ENCODE data around the gene DLX5.

DLX5 gene

DNA sequence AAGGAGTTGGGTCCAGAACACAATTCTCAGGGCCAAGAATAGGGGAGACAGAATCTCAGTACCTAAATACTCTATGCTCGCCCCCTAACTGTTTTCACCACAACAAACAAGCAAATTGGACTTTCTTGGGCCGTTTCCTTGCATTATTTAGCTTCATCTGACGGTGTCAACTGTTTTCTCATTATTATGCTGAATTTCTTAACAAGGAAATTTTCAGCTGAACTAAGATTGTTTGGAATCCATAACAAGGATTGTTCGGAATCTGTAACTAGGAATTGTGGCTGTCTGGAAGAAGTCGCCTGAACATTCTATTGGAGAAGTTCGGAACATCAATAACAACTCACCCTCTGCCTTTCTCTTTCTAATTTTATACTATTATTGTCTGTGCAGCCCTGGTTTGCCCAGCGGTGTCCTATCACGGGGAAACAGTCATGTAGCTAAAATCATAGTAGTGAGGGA, 34.7 kb downstream of the DLX5 start:
- no peak for DNase-seq

DNA sequence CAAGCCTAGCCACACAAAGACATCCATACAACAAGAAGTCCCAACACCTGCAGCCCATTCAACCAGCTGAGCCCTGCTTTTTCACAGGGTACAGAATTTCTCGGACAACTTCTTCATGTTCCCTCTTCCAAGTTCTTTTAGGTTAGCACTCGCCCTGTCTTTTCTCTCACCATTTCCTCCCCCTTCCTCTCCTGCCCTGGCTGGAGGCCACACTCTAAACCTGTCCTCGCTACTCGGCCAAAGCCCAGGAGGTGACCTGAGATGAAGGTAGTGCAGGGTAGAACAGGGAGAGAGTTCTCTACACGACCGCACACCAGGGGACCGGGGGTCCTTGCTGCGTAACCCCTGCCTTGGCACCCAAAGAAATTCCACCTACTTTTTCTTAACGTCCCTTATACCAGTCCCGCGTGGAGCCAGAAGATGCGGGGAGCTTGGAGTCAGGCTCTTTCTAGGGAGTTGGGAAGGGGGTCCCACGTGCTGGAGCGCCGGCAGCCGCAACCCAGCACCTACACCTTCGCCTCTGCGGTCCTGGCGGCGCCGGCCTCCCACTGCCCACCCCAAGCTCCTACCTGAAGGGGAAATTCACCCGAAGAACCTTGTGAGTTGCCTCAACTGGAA, 35.3 kb downstream of the DLX5 start:
- DNase-seq = no peak

DNA sequence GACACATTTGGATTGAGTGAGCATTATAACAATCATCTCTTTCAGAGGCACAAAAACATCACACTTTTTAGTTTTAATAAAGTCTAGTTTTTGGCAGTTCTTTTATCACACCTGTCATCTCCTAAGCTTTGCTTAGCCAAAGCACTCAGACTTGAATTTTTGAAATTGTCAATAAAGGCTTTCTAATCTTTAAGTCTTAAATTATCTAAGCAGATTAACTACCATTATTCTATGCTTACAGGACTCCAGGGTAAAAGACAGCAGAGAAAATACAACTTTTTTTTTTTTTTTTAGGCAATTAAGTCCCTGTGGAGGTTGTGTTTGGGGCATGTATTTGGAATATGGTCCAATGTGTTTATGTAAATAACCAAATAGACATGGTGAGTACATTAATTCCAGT, 36.9 kb downstream of the DLX5 start:
- no peak for DNase-seq

DNA sequence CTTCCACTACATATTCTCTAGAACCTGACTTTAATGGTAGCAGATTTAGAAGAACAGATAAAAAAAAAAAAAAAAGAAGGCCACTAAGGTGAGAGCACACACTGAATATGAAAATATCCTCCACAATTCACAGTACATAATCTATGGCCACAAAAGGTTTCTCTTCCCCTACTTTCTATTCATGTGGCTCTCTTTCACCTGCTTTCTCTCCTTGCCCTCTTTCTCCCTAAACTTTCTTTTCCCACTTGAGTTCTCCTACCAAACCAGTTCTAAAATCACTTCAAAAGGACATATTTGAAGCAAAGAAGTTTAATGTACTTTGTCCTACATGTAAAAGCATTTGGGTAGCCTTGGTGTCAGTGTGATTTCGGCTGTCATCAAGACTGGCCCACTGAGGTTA, 37.7 kb downstream of the DLX5 start:
- DNase-seq = no peak

- no peak for DNase-seq
These were observed 38.6 kb downstream of the DLX5 start for GRCh38 chr7:96985992-96986391.

DNA sequence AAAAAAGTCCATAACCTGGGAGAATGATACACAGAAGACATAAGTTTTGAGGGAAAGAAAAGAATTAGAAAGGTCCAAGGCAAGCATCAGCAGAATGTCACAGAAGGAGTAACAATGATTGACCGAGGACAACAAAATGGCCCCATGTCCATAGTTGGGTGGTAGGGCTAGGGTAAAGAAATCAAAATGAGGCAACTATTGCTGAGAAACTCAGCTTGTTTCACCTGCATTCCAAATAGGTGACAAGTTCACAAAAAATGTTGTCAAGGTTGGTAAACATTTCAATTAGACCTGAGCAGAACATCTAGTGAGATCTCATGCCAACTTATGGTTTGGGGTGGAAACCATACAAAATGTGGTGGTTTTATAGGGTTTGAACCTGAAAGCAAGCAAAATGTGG, 42.0 kb downstream of the DLX5 start:
- DNase-seq = no peak

GRCh38 chr7:96979551-96980276, 44.9 kb downstream of the DLX5 start:
- no peak for DNase-seq

GRCh38 chr7:96977445-96977844, 47.2 kb downstream of the DLX5 start:
- DNase-seq = no peak

DNA sequence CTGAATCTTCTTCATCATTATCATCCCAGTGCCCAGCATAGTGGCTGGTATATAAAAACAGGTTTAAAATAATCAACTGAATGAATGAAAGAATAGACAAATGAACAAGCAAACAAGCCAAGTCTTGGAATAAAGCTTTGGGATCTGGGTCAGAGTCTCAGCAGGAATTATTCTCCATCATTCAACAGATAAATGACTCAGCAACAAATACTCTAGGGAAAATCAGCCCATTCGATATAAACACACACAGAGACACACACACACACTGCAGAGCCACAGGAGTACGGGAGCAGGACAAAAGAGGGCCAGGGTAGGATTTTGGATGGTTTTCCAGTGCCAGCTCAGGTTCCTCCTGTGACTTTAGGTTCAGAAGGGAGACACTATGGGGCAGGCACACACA, 48.5 kb downstream of the DLX5 start:
- DNase-seq = no peak

- DNase-seq = no peak
These were observed 50.6 kb downstream of the DLX5 start for GRCh38 chr7:96973986-96974385.

- DNase-seq = no peak
These were observed 53.9 kb downstream of the DLX5 start for GRCh38 chr7:96970739-96971138.
